ENCODE measurements around the gene PKN2.
"Not testable (repeated sequence)": the region's sequence is repeated elsewhere in the genome, so short reads cannot be mapped to it uniquely, and the experiment has no call there.

Gene PKN2

DNA sequence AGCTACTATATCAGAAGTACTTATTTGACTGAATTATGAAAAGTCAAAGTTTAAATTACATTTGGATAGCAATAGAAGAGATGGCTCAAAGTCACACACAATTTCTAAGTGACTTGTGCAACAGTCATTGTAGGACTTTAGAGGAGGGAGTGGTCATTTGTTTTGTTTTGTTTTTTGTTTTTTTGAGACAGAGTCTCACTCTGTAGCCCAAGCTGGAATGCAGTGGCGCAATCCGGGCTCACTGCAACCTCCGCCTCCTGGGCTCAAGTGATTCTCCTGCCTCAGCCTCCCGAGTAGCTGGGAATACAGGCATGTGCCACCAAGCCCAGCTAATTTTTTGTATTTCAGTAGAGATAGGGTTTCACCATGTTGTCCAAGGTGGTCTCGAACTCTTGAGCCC is 17.7 kb downstream of the PKN2 start:
- not testable (repeated sequence) for H4K8ac ChIP-seq (ENCODE audit: low read depth, low read length); H3K79me1 ChIP-seq (ENCODE audit: low read depth, low read length); H3K4me3 ChIP-seq (ENCODE audit: low read length in 2 of 2); H3K4ac ChIP-seq (ENCODE audit: low read length); H3K27ac ChIP-seq (replicated peaks; ENCODE audit: low read length); H2BK5ac ChIP-seq (ENCODE audit: low read length); H3K9ac ChIP-seq (ENCODE audit: low read depth, low read length, poor library complexity); H3K27me3 ChIP-seq (ENCODE audit: control insufficient read depth in 3 of 3, insufficient read depth in 3 of 3, low read depth in 1 of 3, low read length in 3 of 3); H3K14ac ChIP-seq (ENCODE audit: low read length); H2AFZ ChIP-seq (ENCODE audit: low read length); H2BK12ac ChIP-seq (ENCODE audit: low read length); H3K23ac ChIP-seq (ENCODE audit: low read depth, low read length, poor library complexity); H2BK120ac ChIP-seq (ENCODE audit: low read depth, low read length); H2AK5ac ChIP-seq (ENCODE audit: low read depth, low read length); DNase-seq (ENCODE audit: low spot score); H3K18ac ChIP-seq (ENCODE audit: low read length); H4K91ac ChIP-seq (ENCODE audit: low read depth, low read length, poor library complexity); H2BK15ac ChIP-seq (ENCODE audit: low read length); H3K4me1 ChIP-seq (ENCODE audit: control insufficient read depth in 2 of 2, insufficient read depth in 1 of 2, low read depth in 1 of 2, low read length in 2 of 2); H3K4me2 ChIP-seq (ENCODE audit: insufficient read depth, low read length, poor library complexity, severe bottlenecking)
- no CpG with 5 or more reads among the region's 5 CpGs for WGBS, 2 donors (ENCODE audit: extremely low coverage in 2 of 2, insufficient read length in 2 of 2, insufficient replicate concordance in 1 of 2)
- Histone ChIP-seq H3K36me3 (replicated peaks in 1 of 2; ENCODE audit: control insufficient read depth in 2 of 2, insufficient read depth in 2 of 2, low read length in 2 of 2) (peaks cover 0 to 15% of the 10 kb centered on the region in 2 donors), H3K9me3 (replicated peaks in 1 of 2; ENCODE audit: control insufficient read depth in 2 of 2, insufficient read depth in 1 of 2, low read depth in 1 of 2, low read length in 2 of 2) (peaks cover 0 to 10% of the 10 kb centered on the region in 2 donors)

DNA sequence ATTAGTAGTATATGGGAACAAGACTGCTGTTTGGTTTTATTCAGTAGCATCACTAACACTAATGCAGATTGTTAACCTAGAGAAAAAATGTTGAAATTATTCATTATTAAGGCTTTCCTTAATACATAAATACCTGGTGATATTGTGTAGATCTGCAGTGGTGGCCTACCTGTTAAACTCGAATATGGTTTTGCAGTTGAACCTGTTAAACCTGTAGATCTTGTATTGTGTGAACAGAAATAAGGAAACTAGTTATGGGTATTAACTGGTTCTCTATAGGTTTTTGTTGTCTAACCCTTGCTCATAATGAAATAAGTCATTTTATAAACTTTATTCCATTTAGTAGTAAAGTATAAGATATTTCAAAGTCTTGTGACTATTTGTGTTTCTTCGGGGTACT is 23.9 kb downstream of the PKN2 start:
- H3K36me3 ChIP-seq (replicated peaks in 1 of 2; ENCODE audit: control insufficient read depth in 2 of 2, insufficient read depth in 2 of 2, low read length in 2 of 2): peaks cover 0 to 37% of the 10 kb centered on the region in 2 donors
- H3K4me1 ChIP-seq (ENCODE audit: control insufficient read depth in 2 of 2, insufficient read depth in 1 of 2, low read depth in 1 of 2, low read length in 2 of 2): no peaks in the 10 kb centered on the region
- H2BK12ac ChIP-seq (ENCODE audit: low read length): no peak overlapping the region
- no peak overlapping the region for H4K91ac ChIP-seq (ENCODE audit: low read depth, low read length, poor library complexity)
- H3K27ac ChIP-seq (replicated peaks; ENCODE audit: low read length): no peak overlapping the region
- no peaks in the 10 kb centered on the region for H3K27me3 ChIP-seq (ENCODE audit: control insufficient read depth in 3 of 3, insufficient read depth in 3 of 3, low read depth in 1 of 3, low read length in 3 of 3)
- H3K9ac ChIP-seq (ENCODE audit: low read depth, low read length, poor library complexity): no peak overlapping the region
- no peak overlapping the region for H3K18ac ChIP-seq (ENCODE audit: low read length)
- no peak overlapping the region for H3K23ac ChIP-seq (ENCODE audit: low read depth, low read length, poor library complexity)
- peaks cover 0 to 17% of the 10 kb centered on the region in 2 donors for H3K9me3 ChIP-seq (replicated peaks in 1 of 2; ENCODE audit: control insufficient read depth in 2 of 2, insufficient read depth in 1 of 2, low read depth in 1 of 2, low read length in 2 of 2)
- H2AFZ ChIP-seq (ENCODE audit: low read length): no peak overlapping the region
- H2BK5ac ChIP-seq (ENCODE audit: low read length): no peak overlapping the region
- H2BK15ac ChIP-seq (ENCODE audit: low read length): no peak overlapping the region
- no peak overlapping the region for H2BK120ac ChIP-seq (ENCODE audit: low read depth, low read length)
- no peak overlapping the region for H3K4me2 ChIP-seq (ENCODE audit: insufficient read depth, low read length, poor library complexity, severe bottlenecking)
- no peak overlapping the region for H3K4ac ChIP-seq (ENCODE audit: low read length)
- H4K8ac ChIP-seq (ENCODE audit: low read depth, low read length): no peak overlapping the region
- no peak overlapping the region for H3K4me3 ChIP-seq (ENCODE audit: low read length in 2 of 2)
- H2AK5ac ChIP-seq (ENCODE audit: low read depth, low read length): no peak overlapping the region
- H3K79me1 ChIP-seq (ENCODE audit: low read depth, low read length): peaks cover 2% of the 10 kb centered on the region
- WGBS, 2 donors (ENCODE audit: extremely low coverage in 2 of 2, insufficient read length in 2 of 2, insufficient replicate concordance in 1 of 2): no CpG with 5 or more reads among the region's 2 CpGs
- no peak overlapping the region for H3K14ac ChIP-seq (ENCODE audit: low read length)
- DNase-seq (ENCODE audit: low spot score): no peak

DNA sequence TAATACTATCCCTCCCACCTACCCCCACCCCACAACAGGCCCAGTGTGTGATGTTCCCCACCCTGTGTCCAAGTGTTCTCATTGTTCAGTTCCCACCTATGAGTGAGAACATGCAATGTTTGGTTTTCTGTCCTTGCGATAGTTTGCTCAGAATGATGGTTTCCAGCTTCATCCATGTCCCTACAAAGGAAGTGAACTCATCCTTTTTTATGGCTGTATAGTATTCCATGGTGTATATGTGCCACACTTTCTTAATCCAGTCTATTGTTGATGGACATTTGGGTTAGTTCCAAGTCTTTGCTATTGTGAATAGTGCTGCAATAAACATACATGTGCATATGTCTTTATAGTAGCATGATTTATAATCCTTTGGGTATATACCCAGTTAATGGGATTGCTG is 28.8 kb downstream of the PKN2 start:
- H3K4ac ChIP-seq (ENCODE audit: low read length); H3K27me3 ChIP-seq (ENCODE audit: control insufficient read depth in 3 of 3, insufficient read depth in 3 of 3, low read depth in 1 of 3, low read length in 3 of 3); DNase-seq (ENCODE audit: low spot score); H4K91ac ChIP-seq (ENCODE audit: low read depth, low read length, poor library complexity); H3K9ac ChIP-seq (ENCODE audit: low read depth, low read length, poor library complexity); H3K27ac ChIP-seq (replicated peaks; ENCODE audit: low read length); H2BK15ac ChIP-seq (ENCODE audit: low read length); H2BK120ac ChIP-seq (ENCODE audit: low read depth, low read length); H2BK12ac ChIP-seq (ENCODE audit: low read length); H3K4me1 ChIP-seq (ENCODE audit: control insufficient read depth in 2 of 2, insufficient read depth in 1 of 2, low read depth in 1 of 2, low read length in 2 of 2); H3K4me3 ChIP-seq (ENCODE audit: low read length in 2 of 2); H2AFZ ChIP-seq (ENCODE audit: low read length); H3K14ac ChIP-seq (ENCODE audit: low read length); H3K79me1 ChIP-seq (ENCODE audit: low read depth, low read length); H4K8ac ChIP-seq (ENCODE audit: low read depth, low read length); H2BK5ac ChIP-seq (ENCODE audit: low read length); H2AK5ac ChIP-seq (ENCODE audit: low read depth, low read length); H3K4me2 ChIP-seq (ENCODE audit: insufficient read depth, low read length, poor library complexity, severe bottlenecking); H3K23ac ChIP-seq (ENCODE audit: low read depth, low read length, poor library complexity); H3K18ac ChIP-seq (ENCODE audit: low read length); H3K9me3 ChIP-seq (replicated peaks in 1 of 2; ENCODE audit: control insufficient read depth in 2 of 2, insufficient read depth in 1 of 2, low read depth in 1 of 2, low read length in 2 of 2): not testable (repeated sequence)
- H3K36me3 ChIP-seq (replicated peaks in 1 of 2; ENCODE audit: control insufficient read depth in 2 of 2, insufficient read depth in 2 of 2, low read length in 2 of 2): peaks cover 0 to 28% of the 10 kb centered on the region in 2 donors
- no CpG with 5 or more reads among the region's 1 CpG for WGBS, 2 donors (ENCODE audit: extremely low coverage in 2 of 2, insufficient read length in 2 of 2, insufficient replicate concordance in 1 of 2)

DNA sequence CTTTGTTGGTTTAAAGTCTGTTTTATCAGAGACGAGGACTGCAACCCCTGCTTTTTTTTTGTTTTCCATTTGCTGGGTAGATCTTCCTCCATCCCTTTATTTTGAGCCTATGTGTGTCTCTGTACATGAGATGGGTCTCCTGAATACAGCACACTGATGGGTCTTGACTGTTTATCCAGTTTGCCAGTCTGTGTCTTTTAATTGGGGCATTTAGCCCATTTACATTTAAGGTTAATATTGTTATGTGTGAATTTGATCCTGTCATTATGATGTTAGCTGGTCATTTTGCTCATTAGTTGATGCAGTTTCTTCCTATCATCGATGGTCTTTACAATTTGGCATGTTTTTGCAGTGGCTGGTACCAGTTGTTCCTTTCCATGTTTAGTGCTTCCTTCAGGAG is 32.5 kb downstream of the PKN2 start:
- H3K9ac ChIP-seq (ENCODE audit: low read depth, low read length, poor library complexity); H3K4me3 ChIP-seq (ENCODE audit: low read length in 2 of 2); H2BK5ac ChIP-seq (ENCODE audit: low read length); H3K4me1 ChIP-seq (ENCODE audit: control insufficient read depth in 2 of 2, insufficient read depth in 1 of 2, low read depth in 1 of 2, low read length in 2 of 2); H2BK12ac ChIP-seq (ENCODE audit: low read length); H3K23ac ChIP-seq (ENCODE audit: low read depth, low read length, poor library complexity); H3K27me3 ChIP-seq (ENCODE audit: control insufficient read depth in 3 of 3, insufficient read depth in 3 of 3, low read depth in 1 of 3, low read length in 3 of 3); H3K9me3 ChIP-seq (replicated peaks in 1 of 2; ENCODE audit: control insufficient read depth in 2 of 2, insufficient read depth in 1 of 2, low read depth in 1 of 2, low read length in 2 of 2); H3K18ac ChIP-seq (ENCODE audit: low read length); H2AK5ac ChIP-seq (ENCODE audit: low read depth, low read length); H2BK15ac ChIP-seq (ENCODE audit: low read length); DNase-seq (ENCODE audit: low spot score); H3K79me1 ChIP-seq (ENCODE audit: low read depth, low read length); H3K27ac ChIP-seq (replicated peaks; ENCODE audit: low read length); H4K91ac ChIP-seq (ENCODE audit: low read depth, low read length, poor library complexity); H3K4ac ChIP-seq (ENCODE audit: low read length); H2BK120ac ChIP-seq (ENCODE audit: low read depth, low read length); H3K36me3 ChIP-seq (replicated peaks in 1 of 2; ENCODE audit: control insufficient read depth in 2 of 2, insufficient read depth in 2 of 2, low read length in 2 of 2); H3K14ac ChIP-seq (ENCODE audit: low read length); H3K4me2 ChIP-seq (ENCODE audit: insufficient read depth, low read length, poor library complexity, severe bottlenecking); H2AFZ ChIP-seq (ENCODE audit: low read length); H4K8ac ChIP-seq (ENCODE audit: low read depth, low read length): not testable (repeated sequence)
- no CpG with 5 or more reads among the region's 2 CpGs for WGBS, 2 donors (ENCODE audit: extremely low coverage in 2 of 2, insufficient read length in 2 of 2, insufficient replicate concordance in 1 of 2)

All from neuronal stem cell (in vitro differentiated cells).